Measurements from ENCODE around the gene ADCY5.

Gene ADCY5

GRCh38 chr3:123375014-123375940 is 73.6 kb downstream of the ADCY5 start:
- Histone ChIP-seq H3K9me3 (ENCODE audit: control insufficient read depth, insufficient read depth, low read depth, low read length) (no peaks in the 10 kb centered on the region), H3K4me1 (ENCODE audit: control insufficient read depth, insufficient read depth, low read length) (no peaks in the 10 kb centered on the region), H3K4me3 (ENCODE audit: low read depth, low read length) (no peak overlapping the region), H3K27ac (ENCODE audit: extremely low read depth, low read depth, low read length) (no peak overlapping the region), H3K36me3 (ENCODE audit: control insufficient read depth in 2 of 2, insufficient read depth in 1 of 2, low read length in 2 of 2) (no peaks in the 10 kb centered on the region)
- CTCF ChIA-PET = interaction anchor here (0.7 to 2.9 kb wide), 10 partner anchors 9 to 456 kb away, joined by 3 to 9 read pairs (median 3); no protein-coding TSS in a partner anchor
- POLR2A ChIA-PET = no interaction called here
- TF ChIP-seq ZNF704 (tag by site-specific recombination; IDR thresholded peaks at IDR 0.05) = no peak
- TF ChIP-seq ZSCAN23 (tag by site-specific recombination; IDR thresholded peaks at IDR 0.05) = no peak
- TF ChIP-seq ZNF266 (tag by site-specific recombination; IDR thresholded peaks at IDR 0.05; ENCODE audit: low read depth) = no peak
- TF ChIP-seq ZNF521 (tag by site-specific recombination; IDR thresholded peaks at IDR 0.05) = no peak
- no peak for TF ChIP-seq TSHZ1 (tag by site-specific recombination; IDR thresholded peaks at IDR 0.05; ENCODE audit: borderline replicate concordance)
- no peak for TF ChIP-seq ZNF580 (tag by site-specific recombination; IDR thresholded peaks at IDR 0.05)
- no peak for TF ChIP-seq KLF8 (tag by site-specific recombination; IDR thresholded peaks at IDR 0.05)
- TF ChIP-seq HOXC10 (CRISPR knock-in tag; IDR thresholded peaks at IDR 0.05) = no peak
- TF ChIP-seq ZBTB17 (tag by site-specific recombination; IDR thresholded peaks at IDR 0.05) = no peak
- no peak for TF ChIP-seq ZNF629 (tag by site-specific recombination; IDR thresholded peaks at IDR 0.05)
- no peak for TF ChIP-seq INSM2 (tag by site-specific recombination; IDR thresholded peaks at IDR 0.05)

- H3K36me3 ChIP-seq (ENCODE audit: control insufficient read depth in 2 of 2, insufficient read depth in 1 of 2, low read length in 2 of 2) = no peaks in the 10 kb centered on the region
- no peaks in the 10 kb centered on the region for H3K9me3 ChIP-seq (ENCODE audit: control insufficient read depth, insufficient read depth, low read depth, low read length)
- POLR2A ChIA-PET = no interaction called here
- CTCF ChIA-PET = interaction anchor here (0.7 to 2.9 kb wide), 3 partner anchors 8 to 47 kb away, joined by 3 to 9 read pairs (median 4); no protein-coding TSS in a partner anchor
- no peaks in the 10 kb centered on the region for H3K4me1 ChIP-seq (ENCODE audit: control insufficient read depth, insufficient read depth, low read length)
- no peak overlapping the region for H3K4me3 ChIP-seq (ENCODE audit: low read depth, low read length)
- H3K27ac ChIP-seq (ENCODE audit: extremely low read depth, low read depth, low read length) = no peak overlapping the region
- TF ChIP-seq PRDM10 (tag by site-specific recombination; IDR thresholded peaks at IDR 0.05) = no peak
- no peak for TF ChIP-seq ZNF544 (tag by site-specific recombination; IDR thresholded peaks at IDR 0.05)
- no peak for TF ChIP-seq OVOL3 (tag by site-specific recombination; IDR thresholded peaks at IDR 0.05)
- TF ChIP-seq GLI2 (tag by site-specific recombination; IDR thresholded peaks at IDR 0.05; ENCODE audit: borderline replicate concordance, low read depth) = no peak
- TF ChIP-seq ZNF335 (tag by site-specific recombination; conservative IDR thresholded peaks at IDR 0.05) = no peak
- no peak for TF ChIP-seq ZSCAN23 (tag by site-specific recombination; IDR thresholded peaks at IDR 0.05)
- TF ChIP-seq ZNF501 (tag by site-specific recombination; IDR thresholded peaks at IDR 0.05) = no peak
- TF ChIP-seq ZNF843 (tag by site-specific recombination; IDR thresholded peaks at IDR 0.05) = no peak
- TF ChIP-seq TSHZ1 (tag by site-specific recombination; IDR thresholded peaks at IDR 0.05; ENCODE audit: borderline replicate concordance) = no peak
Measured at GRCh38 chr3:123374016-123374415, 74.9 kb downstream of the ADCY5 start.
